GM12872 (cell line): ENCODE results near the gene SDF2L1.

Experiments
- TF ChIP-seq, protein P1 (sequence below): IDR thresholded peaks from 3 replicates; pipeline ENCODE4 v1.5.1; 2011; ENCODE audit warnings: low read depth, mild to moderate bottlenecking, low read length, moderate library complexity; ENCODE audit not compliant: insufficient read depth

SDF2L1 gene

DNA sequence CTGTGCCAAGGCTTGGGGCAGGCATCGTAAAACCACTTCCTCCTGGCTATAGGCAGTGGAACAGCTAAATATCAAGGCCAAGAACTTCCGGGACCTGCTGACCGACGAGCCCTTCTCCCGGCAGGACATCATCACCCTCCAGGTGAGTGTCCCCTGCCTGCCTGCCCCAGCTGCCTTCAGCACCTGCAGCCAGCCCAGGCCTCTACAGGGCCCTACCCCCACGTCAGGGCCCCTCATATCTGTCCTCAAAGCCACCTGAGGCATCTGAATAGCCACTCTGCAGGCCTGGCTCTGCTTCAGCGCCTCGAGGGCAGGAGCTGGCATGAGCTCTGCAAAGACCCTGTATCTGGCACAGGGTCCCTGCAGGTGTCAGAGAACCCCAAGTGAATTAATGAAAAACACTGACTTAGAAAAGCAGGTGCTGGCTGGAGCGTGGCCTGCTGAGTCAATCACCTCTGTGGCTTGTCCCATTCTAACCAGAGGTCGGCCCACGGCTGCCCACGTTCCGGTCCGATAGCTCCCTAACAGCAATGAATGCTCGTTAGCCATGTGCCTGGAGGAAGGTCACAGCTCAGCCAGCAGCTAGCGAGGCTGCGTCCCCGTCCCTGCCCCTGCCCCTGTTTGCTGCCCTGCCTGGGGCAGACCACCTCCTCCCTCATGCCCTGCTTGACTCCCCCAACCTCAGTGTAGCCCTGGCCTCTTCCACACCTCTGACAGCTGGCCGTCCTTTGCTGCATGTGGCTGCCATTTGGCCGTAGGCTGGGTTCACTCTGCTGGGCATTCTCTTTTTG, 40.5 kb downstream of the SDF2L1 start:
- TF ChIP-seq, protein P1, sequence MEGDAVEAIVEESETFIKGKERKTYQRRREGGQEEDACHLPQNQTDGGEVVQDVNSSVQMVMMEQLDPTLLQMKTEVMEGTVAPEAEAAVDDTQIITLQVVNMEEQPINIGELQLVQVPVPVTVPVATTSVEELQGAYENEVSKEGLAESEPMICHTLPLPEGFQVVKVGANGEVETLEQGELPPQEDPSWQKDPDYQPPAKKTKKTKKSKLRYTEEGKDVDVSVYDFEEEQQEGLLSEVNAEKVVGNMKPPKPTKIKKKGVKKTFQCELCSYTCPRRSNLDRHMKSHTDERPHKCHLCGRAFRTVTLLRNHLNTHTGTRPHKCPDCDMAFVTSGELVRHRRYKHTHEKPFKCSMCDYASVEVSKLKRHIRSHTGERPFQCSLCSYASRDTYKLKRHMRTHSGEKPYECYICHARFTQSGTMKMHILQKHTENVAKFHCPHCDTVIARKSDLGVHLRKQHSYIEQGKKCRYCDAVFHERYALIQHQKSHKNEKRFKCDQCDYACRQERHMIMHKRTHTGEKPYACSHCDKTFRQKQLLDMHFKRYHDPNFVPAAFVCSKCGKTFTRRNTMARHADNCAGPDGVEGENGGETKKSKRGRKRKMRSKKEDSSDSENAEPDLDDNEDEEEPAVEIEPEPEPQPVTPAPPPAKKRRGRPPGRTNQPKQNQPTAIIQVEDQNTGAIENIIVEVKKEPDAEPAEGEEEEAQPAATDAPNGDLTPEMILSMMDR = no peak

DNA sequence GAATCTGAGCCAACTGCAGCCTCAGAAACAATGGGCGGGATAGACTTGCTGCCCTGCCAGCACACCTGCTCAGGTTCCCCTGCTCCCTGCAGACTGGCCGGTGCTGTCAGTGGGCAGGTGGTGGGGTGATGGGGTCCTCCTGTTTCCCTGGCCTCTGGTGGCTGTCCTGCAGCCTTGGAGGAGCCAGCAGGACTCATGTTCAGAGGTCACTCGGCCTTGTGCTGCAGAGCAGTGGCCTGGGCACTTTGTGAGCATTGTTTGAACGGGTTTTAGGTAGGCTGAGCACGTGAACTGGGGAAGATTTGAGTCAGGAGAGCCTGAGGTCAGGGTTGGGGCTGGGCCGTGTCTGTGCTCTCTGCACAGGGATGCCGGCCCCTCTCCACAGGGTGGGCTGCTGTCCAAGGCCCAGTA, 41.3 kb downstream of the SDF2L1 start:
- TF ChIP-seq, protein P1 = no peak

DNA sequence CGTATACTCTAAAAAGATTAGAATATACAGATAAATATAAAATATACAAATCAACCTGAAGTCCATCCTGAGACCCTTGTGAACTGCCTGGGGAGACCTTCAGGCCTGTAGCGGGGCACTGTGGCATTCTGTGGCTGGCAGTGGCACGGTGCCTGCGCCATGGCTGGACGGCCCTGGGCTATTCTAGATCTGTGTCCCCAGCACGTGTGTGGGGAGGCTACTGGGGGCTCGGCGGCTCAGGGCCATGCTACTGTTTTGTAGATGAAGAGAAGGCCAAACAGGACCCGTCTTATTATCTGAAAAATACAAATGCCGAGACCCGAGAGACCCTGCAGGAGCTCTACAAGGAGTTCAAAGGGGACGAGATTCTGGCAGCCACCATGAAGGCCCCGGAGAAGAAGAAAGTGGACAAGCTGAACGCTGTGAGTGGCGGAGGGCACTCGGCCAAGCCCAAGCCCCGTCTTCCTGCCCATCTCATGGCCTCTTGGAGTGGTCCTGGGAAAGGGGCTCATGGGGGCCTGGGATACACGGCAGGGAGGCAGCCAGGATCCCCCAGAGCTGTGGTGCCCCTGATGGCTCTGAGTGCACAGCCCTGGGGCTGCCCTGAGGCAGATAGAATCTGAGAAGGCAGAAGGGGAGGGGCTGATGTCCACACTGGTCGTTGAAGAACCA, 42.5 kb downstream of the SDF2L1 start:
- TF ChIP-seq, protein P1 = no peak

DNA sequence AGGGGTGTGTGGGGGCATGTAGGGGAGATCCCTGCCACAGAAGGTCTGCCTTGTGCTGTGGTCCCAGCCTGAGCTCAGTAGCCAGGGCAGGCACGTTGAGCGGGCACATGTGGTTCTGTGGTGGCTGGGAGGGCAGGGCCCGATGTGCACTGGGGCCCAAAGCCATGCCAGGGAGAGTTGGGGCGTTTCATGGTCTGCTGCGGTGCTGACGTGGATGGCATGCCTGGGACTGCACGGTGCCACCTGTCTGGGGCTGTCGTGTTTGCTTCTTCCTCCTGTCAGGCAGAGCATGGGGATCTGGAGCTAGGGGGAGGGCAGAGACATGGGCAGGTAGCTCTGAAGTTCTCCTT, 43.0 kb downstream of the SDF2L1 start:
- TF ChIP-seq, protein P1 = no peak

DNA sequence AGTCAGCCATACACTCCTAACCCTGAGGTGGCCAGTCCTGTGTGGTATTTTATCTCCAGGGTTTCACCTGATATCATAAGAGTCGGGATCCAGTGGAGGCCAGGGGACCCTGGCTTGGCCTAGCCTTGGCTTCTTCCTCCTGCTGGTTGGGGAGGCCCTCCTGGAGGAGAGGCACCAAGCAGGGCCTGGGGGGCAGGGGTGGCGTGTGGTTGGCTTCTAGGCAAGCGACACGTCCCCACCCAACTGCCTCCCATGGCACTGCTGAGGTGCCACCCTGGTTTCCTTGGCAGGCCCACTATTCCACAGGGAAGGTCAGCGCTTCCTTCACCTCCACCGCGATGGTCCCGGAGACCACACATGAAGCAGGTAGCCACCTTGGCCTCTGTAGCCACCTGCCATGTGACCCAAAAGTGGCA, 44.1 kb downstream of the SDF2L1 start:
- TF ChIP-seq, protein P1 = no peak

DNA sequence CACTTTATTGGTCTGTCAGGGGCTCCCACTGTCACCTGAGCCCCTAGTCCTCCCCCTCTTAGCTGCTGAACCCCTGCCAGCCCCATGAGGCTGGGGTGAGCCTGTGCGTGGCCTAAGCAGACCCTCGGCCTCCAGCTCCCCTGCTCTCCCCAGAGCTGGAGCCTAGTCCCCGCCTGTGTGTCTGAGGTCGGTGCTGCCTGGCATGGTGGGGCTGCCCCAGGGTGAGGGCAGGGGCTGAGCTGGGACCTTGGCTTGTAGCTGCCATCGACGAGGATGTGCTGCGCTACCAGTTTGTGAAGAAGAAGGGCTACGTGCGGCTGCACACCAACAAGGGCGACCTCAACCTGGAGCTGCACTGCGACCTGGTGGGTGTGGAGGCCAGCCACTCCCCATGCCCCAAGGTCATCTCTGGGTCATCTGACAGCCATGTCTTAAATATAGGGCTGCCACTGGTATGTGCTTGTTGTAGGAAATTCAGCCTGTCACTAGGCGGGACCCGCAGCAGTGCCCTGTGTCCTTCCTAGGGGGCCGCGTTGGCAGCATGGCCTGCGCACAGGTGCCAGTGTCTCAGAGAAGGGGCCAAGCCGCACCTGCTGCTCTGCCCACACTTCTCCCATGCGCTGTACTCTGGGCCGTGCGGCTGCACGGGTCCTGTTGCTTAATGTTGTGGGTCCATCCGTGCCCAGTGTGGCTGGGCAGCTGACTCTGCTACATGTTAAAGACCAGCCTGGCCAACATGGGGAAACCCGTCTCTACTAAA, 44.7 kb downstream of the SDF2L1 start:
- TF ChIP-seq, protein P1 = no peak

DNA sequence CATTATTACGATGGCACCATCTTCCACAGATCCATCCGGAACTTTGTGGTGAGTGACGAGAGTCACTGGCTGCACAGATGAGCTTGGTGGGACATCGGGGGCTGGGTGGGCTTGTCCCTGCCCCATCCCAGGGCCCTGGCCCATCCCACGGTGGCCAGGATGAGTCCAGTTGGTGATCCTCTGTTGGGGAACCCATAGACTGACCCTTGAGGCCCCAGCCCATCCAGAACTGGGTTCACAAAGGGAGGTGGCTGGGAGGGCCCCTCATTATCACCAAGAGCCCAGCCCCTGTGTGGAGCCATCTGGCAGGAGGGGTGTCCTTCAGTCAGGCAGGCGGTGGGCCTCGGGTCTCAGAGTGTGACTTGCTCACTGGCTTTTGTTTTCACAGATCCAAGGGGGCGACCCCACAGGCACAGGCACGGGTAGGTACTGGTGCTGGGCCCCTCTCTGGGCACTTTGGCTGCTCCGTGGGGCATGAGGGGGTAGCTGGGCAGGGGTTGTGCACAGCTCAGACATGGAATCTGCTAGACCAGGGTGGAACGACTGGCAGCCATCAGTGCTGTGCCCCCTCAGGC, 45.7 kb downstream of the SDF2L1 start:
- TF ChIP-seq, protein P1 = no peak
